Mesothelial cell of epicardium (in vitro differentiated cells): ENCODE data around the gene TM4SF20. TPM values are rescaled to one million over a fixed set of nuclear protein-coding genes. Genes with fewer than 3 reads are reported as not detected.
A peak's percentile ranks its signal among the peaks of the same experiment; 100 is the strongest.

Experiments used
- DNase-seq, 2 experiments: peaks; one replicate each; pipeline ENCODE4 v3.0.0; 2021; ENCODE audit warnings: low spot score in 2 of 2; ENCODE audit not compliant: unreplicated experiment in 2 of 2
- H3K27ac Mint-ChIP-seq: 2 replicates; pipeline ENCODE4 v1.8.0; 2021; ENCODE audit warnings: mixed read lengths
- H3K27me3 Mint-ChIP-seq: 2 replicates; pipeline ENCODE4 v1.8.0; 2021; ENCODE audit warnings: low read depth, mixed read lengths
- H3K36me3 Mint-ChIP-seq: 2 replicates; pipeline ENCODE4 v1.8.0; 2021; ENCODE audit warnings: mixed read lengths
- H3K4me1 Mint-ChIP-seq: 2 replicates; pipeline ENCODE4 v1.8.0; 2021; ENCODE audit warnings: mixed read lengths
- H3K4me3 Mint-ChIP-seq: 2 replicates; pipeline ENCODE4 v1.8.0; 2021; ENCODE audit warnings: mild to moderate bottlenecking, moderate library complexity, mixed read lengths
- H3K9me3 Mint-ChIP-seq: 2 replicates; pipeline ENCODE4 v1.8.0; 2021; ENCODE audit warnings: mixed read lengths
- CTCF ChIP-seq: fragments of 200-600 bp; sonication (generic); IDR thresholded peaks from one replicate; pipeline ENCODE4 v1.5.0; 2021; ENCODE audit warnings: antibody characterized with exemption; ENCODE audit not compliant: unreplicated experiment
- total RNA-seq: library from RNA; stranded (reverse); gene quantifications from 3 replicates; pipeline ENCODE4 v1.2.1, GENCODE V29; 2021

TM4SF20 gene
- total RNA-seq, 1 donor from 2014 or later, result not detected

- no peak for DNase-seq
- TF ChIP-seq CTCF, result no peak
- peaks cover 60% of the 10 kb centered on the region for H3K36me3 Mint-ChIP-seq
- no peaks in the 10 kb centered on the region for H3K4me1 Mint-ChIP-seq
- H3K4me3 Mint-ChIP-seq, result no peak overlapping the region
- H3K27ac Mint-ChIP-seq, result no peak overlapping the region
- no peaks in the 10 kb centered on the region for H3K27me3 Mint-ChIP-seq
- H3K9me3 Mint-ChIP-seq, result no peaks in the 10 kb centered on the region
These were observed 43.4 kb downstream of the TM4SF20 start for GRCh38 chr2:227335713-227336112.

GRCh38 chr2:227326783-227327182 is 52.3 kb downstream of the TM4SF20 start:
- peaks cover 28% of the 10 kb centered on the region for H3K4me1 Mint-ChIP-seq
- peaks cover 23% of the 10 kb centered on the region for H3K36me3 Mint-ChIP-seq
- H3K27me3 Mint-ChIP-seq, result no peaks in the 10 kb centered on the region
- H3K9me3 Mint-ChIP-seq, result peaks cover 20% of the 10 kb centered on the region
- no peak for TF ChIP-seq CTCF
- H3K27ac Mint-ChIP-seq, result peak overlapping the region; percentile 36
- DNase-seq, result no peak
- H3K4me3 Mint-ChIP-seq, result peak overlapping the region; percentile 95

GRCh38 chr2:227325839-227326195 is 53.3 kb downstream of the TM4SF20 start:
- peak overlapping the region; percentile 95 for H3K4me3 Mint-ChIP-seq
- H3K36me3 Mint-ChIP-seq, result peaks cover 15% of the 10 kb centered on the region
- peak overlapping the region; percentile 99 for H3K27ac Mint-ChIP-seq
- peaks cover 28% of the 10 kb centered on the region for H3K4me1 Mint-ChIP-seq
- peak; percentile 23 to 52 for DNase-seq
- TF ChIP-seq CTCF, result no peak
- H3K9me3 Mint-ChIP-seq, result peaks cover 21% of the 10 kb centered on the region
- no peaks in the 10 kb centered on the region for H3K27me3 Mint-ChIP-seq

GRCh38 chr2:227324995-227325838 is 53.9 kb downstream of the TM4SF20 start, which contains the start of gene MFF:
Gene MFF, plus strand, starts transcription at chr2:227325251. Its CDS starts 5,415 bp downstream, at chr2:227330666.
- peak; percentile 74 to 89 for DNase-seq
- TF ChIP-seq CTCF, result no peak
- no peaks in the 10 kb centered on the region for H3K27me3 Mint-ChIP-seq
- H3K4me3 Mint-ChIP-seq, result peak within 1 kb of the TSS; percentile 95
- peaks cover 11% of the 10 kb centered on the region for H3K36me3 Mint-ChIP-seq
- H3K27ac Mint-ChIP-seq, result peak within 1 kb of the TSS; percentile 99
- H3K4me1 Mint-ChIP-seq, result peaks cover 28% of the 10 kb centered on the region
- H3K9me3 Mint-ChIP-seq, result peaks cover 21% of the 10 kb centered on the region

GRCh38 chr2:227324642-227324994 is 54.5 kb downstream of the TM4SF20 start:
- Mint-ChIP-seq H3K36me3 (peaks cover 11% of the 10 kb centered on the region), H3K27me3 (no peaks in the 10 kb centered on the region), H3K4me3 (peak overlapping the region; percentile 95), H3K9me3 (peaks cover 21% of the 10 kb centered on the region), H3K27ac (peak overlapping the region; percentile 99), H3K4me1 (peaks cover 28% of the 10 kb centered on the region)
- peak in 1 of 2 experiments; percentile 44 for DNase-seq
- TF ChIP-seq CTCF, result no peak
